OCI-LY3 (cell line): ENCODE results near the gene DNAI2.

Experiments
- EZH2phosphoT487 ChIP-seq: fragments of 200-600 bp; shearing (Covaris generic); IDR thresholded peaks from 2 replicates; pipeline ENCODE4 v1.6.1; 2018; ENCODE audit warnings: antibody characterized with exemption, mixed run types, low read depth
- TF ChIP-seq, protein P1 (sequence below): fragments of 200-600, 300-600 bp; sonication (generic); IDR thresholded peaks from 2 replicates; pipeline ENCODE4 v1.5.1; 2014; ENCODE audit warnings: antibody characterized with exemption, low read length, low read depth

DNA sequence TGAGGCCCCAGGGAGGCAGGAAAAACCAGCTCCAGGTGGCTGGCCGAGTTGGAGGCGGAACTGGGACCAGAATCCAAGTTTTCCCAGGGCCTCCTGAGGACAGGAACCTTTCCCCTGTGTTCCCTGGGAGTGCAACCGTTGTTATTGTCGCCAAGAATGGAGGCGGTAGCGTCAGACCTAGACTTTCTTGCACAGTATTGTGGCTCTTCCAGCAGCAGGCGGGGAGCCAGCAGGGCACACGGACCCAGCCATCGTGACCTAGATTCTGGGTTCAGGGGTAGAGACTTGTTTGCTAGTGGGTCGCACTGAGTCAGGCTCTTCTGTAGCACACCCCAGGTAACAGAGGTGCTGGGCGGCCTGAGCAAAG lies 51.3 kb downstream of the DNAI2 start:
- TF ChIP-seq, protein P1, sequence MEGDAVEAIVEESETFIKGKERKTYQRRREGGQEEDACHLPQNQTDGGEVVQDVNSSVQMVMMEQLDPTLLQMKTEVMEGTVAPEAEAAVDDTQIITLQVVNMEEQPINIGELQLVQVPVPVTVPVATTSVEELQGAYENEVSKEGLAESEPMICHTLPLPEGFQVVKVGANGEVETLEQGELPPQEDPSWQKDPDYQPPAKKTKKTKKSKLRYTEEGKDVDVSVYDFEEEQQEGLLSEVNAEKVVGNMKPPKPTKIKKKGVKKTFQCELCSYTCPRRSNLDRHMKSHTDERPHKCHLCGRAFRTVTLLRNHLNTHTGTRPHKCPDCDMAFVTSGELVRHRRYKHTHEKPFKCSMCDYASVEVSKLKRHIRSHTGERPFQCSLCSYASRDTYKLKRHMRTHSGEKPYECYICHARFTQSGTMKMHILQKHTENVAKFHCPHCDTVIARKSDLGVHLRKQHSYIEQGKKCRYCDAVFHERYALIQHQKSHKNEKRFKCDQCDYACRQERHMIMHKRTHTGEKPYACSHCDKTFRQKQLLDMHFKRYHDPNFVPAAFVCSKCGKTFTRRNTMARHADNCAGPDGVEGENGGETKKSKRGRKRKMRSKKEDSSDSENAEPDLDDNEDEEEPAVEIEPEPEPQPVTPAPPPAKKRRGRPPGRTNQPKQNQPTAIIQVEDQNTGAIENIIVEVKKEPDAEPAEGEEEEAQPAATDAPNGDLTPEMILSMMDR = no peak
- TF ChIP-seq EZH2phosphoT487 = no peak
